Ectodermal cell (in vitro differentiated cells): Measurements from ENCODE around the gene TTC4. TPM values are rescaled to one million over a fixed set of nuclear protein-coding genes. Genes with fewer than 3 reads are reported as not detected.

Source experiments
- H3K27ac ChIP-seq: 2 replicates; pipeline ENCODE4 v1.7.0; 2013; ENCODE audit warnings: mild to moderate bottlenecking, low read depth, low read length; ENCODE audit not compliant: insufficient read depth, poor library complexity, severe bottlenecking
- H3K27me3 ChIP-seq: 2 replicates; pipeline ENCODE4 v1.7.0; 2013; ENCODE audit warnings: mild to moderate bottlenecking, low read length; ENCODE audit not compliant: insufficient read depth, control insufficient read depth, poor library complexity, severe bottlenecking
- H3K36me3 ChIP-seq: one replicate; pipeline ENCODE4 v1.7.0; 2013; ENCODE audit warnings: low read length; ENCODE audit not compliant: control insufficient read depth, insufficient read depth
- H3K4me1 ChIP-seq: one replicate; pipeline ENCODE4 v1.7.0; 2013; ENCODE audit warnings: low read length; ENCODE audit not compliant: control insufficient read depth, insufficient read depth
- H3K4me3 ChIP-seq: 2 replicates; pipeline ENCODE4 v1.7.0; 2013; ENCODE audit warnings: low read depth, low read length, control low read depth; ENCODE audit not compliant: insufficient read depth
- H3K9me3 ChIP-seq: 2 replicates; pipeline ENCODE4 v1.7.0; 2013; ENCODE audit warnings: mild to moderate bottlenecking, low read length, moderate library complexity; ENCODE audit not compliant: control insufficient read depth
- WGBS, 2 experiments: methylation state at CpG; one replicate each; pipeline ENCODE4 v1.1.7; 2013; ENCODE audit warnings: missing lambda C conversion rate in 2 of 2; 5-methylcytosine and 5-hydroxymethylcytosine counted together
- polyA plus RNA-seq, 4 experiments: library from polyadenylated mRNA; stranded (reverse); fragments of 50-300 nt; gene quantifications; one replicate each; pipeline ENCODE4 v1.2.3, GENCODE V29; 2013

TTC4 gene, protein sequence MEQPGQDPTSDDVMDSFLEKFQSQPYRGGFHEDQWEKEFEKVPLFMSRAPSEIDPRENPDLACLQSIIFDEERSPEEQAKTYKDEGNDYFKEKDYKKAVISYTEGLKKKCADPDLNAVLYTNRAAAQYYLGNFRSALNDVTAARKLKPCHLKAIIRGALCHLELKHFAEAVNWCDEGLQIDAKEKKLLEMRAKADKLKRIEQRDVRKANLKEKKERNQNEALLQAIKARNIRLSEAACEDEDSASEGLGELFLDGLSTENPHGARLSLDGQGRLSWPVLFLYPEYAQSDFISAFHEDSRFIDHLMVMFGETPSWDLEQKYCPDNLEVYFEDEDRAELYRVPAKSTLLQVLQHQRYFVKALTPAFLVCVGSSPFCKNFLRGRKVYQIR
- polyA plus RNA-seq (2013, experiment 1 of 4), result 29.7 TPM
- polyA plus RNA-seq (2013, experiment 2 of 4), result 34.7 TPM
- 23.6 TPM for polyA plus RNA-seq (2013, experiment 3 of 4)
- 26.6 TPM for polyA plus RNA-seq (2013, experiment 4 of 4)

DNA sequence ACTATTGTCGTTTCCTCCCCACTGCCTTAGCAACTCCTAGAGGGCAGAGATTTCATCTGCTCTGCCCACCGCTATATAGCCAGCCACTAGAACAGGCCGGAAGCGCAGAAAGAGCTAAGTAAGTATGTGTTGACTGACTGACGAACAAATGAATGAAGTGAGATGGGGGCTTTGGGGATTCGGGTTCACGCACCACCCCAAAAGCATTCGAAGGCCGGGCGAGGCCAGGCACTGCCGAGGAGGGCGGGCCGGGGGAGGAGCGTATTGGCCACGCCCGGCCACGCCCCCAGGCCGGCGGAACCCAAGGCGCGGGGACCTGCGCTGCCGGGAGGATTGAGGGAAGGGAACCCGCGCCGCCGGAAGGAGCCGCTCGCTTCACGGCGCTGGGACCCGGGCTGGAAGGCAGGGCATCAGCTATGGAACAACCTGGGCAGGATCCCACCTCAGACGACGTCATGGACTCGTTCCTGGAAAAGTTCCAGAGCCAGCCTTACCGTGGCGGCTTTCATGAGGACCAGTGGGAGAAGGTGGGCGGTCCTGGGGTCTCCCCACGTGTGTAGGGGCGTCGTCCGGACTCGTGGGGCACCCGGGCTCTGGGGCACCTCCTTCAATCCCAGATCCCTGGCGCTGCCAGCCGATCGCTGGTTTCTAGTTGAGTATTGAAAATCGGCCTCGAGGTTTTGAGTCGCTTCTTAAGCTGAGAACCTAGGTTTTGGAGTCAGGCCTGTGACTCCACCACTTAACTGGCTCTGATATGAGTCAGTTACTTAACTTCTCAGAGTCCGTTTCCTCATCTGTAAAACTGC is at the start of gene TTC4:
TSS of gene TTC4 (plus strand) at position 369 of the 806 bp plus-strand sequence. CDS start at position 417, 48 bp downstream.
- Histone ChIP-seq H3K4me3 (peak within 1 kb of the TSS; percentile 95), H3K4me1 (no peaks in the 10 kb centered on the region), H3K27ac (no peak within 1 kb of the TSS), H3K27me3 (peaks cover 5% of the 10 kb centered on the region), H3K9me3 (no peaks in the 10 kb centered on the region), H3K36me3 (no peaks in the 10 kb centered on the region)
- 5% methylated on average over 51 of the region's 51 CpGs for WGBS, 2 experiments

GRCh38 chr1:54666333-54666732 is 49.3 kb upstream of the TTC4 start:
- Histone ChIP-seq H3K9me3 (no peaks in the 10 kb centered on the region), H3K36me3 (no peaks in the 10 kb centered on the region), H3K27ac (no peak overlapping the region), H3K27me3 (no peaks in the 10 kb centered on the region), H3K4me1 (no peaks in the 10 kb centered on the region), H3K4me3 (no peak overlapping the region)
- 87 to 96% methylated on average over 6 of the region's 6 CpGs for WGBS, 2 experiments

DNA sequence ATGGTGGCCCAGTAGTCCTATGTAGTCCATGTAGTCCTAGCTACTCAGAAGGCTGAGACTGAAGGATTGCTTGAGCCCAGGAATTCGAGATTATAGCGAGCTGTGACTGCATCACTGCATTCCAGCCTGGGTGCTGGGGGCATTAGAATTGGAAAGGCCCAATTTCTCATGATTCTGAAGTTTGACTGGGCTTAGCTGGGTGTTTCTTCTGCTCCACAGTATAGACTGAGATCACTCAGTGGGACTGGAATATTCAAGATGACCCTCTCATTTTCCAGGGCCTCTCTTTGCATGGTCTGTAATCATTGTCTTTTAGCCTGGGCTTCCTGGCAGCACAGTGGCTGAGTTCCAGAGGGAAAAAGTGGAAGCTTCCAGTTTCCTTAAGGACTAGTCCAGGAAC is 47.9 kb upstream of the TTC4 start:
- no peaks in the 10 kb centered on the region for H3K4me1 ChIP-seq
- H3K27ac ChIP-seq, result no peak overlapping the region
- no peaks in the 10 kb centered on the region for H3K36me3 ChIP-seq
- H3K27me3 ChIP-seq, result no peaks in the 10 kb centered on the region
- no peak overlapping the region for H3K4me3 ChIP-seq
- no peaks in the 10 kb centered on the region for H3K9me3 ChIP-seq
- 84 to 87% methylated on average over 2 of the region's 2 CpGs for WGBS, 2 experiments

DNA sequence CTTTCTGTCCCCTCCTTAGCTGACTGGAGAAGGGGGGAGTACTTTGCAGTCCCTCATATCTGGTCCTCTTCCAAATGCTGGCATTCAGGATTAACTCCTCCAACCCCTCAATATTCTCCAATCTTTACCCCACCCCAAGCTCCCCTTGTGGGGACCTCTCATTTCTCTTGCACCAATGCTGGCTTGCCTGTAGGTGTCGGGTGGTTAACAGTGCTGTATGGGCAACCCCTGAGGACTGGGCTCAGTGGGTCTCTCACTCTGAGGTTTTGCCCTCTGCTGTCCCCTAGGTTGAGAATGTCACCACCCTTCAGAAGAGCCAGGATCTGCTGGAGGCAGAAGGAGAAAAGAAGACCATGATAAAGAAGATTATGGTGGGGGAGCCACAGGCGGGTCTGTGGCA is 47.1 kb upstream of the TTC4 start:
- no peaks in the 10 kb centered on the region for H3K4me1 ChIP-seq
- H3K9me3 ChIP-seq, result no peaks in the 10 kb centered on the region
- WGBS, 2 experiments, result 81 to 82% methylated on average over 2 of the region's 2 CpGs

GRCh38 chr1:54671985-54672608 is 43.6 kb upstream of the TTC4 start:
- WGBS, 2 experiments, result 38 to 41% methylated on average over 6 of the region's 6 CpGs
- Histone ChIP-seq H3K9me3 (no peaks in the 10 kb centered on the region), H3K4me1 (no peaks in the 10 kb centered on the region), H3K4me3 (no peak overlapping the region), H3K36me3 (no peaks in the 10 kb centered on the region), H3K27me3 (no peaks in the 10 kb centered on the region), H3K27ac (no peak overlapping the region)

More for the DNA sequence above, 47.1 kb upstream of the TTC4 start:
- Histone ChIP-seq H3K36me3 (no peaks in the 10 kb centered on the region), H3K27ac (no peak overlapping the region), H3K4me3 (no peak overlapping the region), H3K27me3 (no peaks in the 10 kb centered on the region)

DNA sequence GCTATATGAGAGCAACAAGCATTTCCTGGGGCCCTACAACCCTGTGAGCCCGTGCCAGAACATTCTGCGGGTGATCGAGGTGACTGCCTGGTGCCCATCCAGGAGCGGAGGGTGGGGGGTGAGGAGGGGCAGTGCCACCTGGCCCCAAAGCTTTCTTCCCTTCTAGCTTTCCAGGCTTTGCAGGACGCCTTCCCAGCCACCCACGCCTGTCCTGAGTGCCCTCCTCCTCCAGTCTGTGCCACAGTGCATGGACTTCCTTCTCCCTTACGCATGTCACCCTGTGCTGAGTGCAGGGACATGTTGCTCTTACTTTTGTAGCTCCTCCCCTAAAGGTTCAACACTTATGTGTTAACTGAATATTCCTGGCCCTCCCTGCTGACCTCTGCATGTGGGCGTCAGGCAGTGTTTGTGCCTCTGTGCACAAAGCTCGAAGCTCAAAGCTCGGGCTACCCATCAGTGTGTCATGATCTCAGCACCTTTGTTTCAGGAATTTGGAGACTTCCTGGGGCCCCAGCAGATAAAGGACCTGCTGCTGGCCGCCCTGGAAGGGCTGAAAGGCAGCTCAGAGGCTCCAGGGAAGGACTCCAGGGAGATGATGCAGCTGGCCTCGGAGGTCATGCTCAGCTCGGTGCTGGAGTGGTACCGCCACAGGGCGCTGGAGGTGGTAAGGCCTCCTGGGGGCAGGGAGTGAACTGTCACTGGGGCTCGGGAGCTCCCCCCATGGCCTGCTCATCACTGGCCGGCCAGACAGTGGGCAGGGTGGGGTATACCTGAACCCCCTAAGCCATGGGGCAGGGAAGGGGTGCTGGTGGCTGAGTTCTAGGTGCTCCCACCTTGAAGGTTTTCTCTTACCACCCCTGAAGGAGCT is 36.7 kb upstream of the TTC4 start:
- Histone ChIP-seq H3K36me3 (no peaks in the 10 kb centered on the region), H3K4me1 (peaks cover 9% of the 10 kb centered on the region), H3K4me3 (no peak overlapping the region), H3K27me3 (no peaks in the 10 kb centered on the region), H3K27ac (no peak overlapping the region), H3K9me3 (no peaks in the 10 kb centered on the region)
- 78 to 81% methylated on average over 17 of the region's 17 CpGs for WGBS, 2 experiments

GRCh38 chr1:54679706-54680105 is 36.0 kb upstream of the TTC4 start:
- Histone ChIP-seq H3K9me3 (no peaks in the 10 kb centered on the region), H3K4me1 (peaks cover 9% of the 10 kb centered on the region), H3K27ac (no peak overlapping the region), H3K27me3 (no peaks in the 10 kb centered on the region), H3K4me3 (no peak overlapping the region), H3K36me3 (no peaks in the 10 kb centered on the region)
- 91 to 92% methylated on average over 7 of the region's 7 CpGs for WGBS, 2 experiments

GRCh38 chr1:54680387-54680786 is 35.3 kb upstream of the TTC4 start:
- Histone ChIP-seq H3K36me3 (no peaks in the 10 kb centered on the region), H3K4me1 (peaks cover 9% of the 10 kb centered on the region), H3K27ac (no peak overlapping the region), H3K4me3 (no peak overlapping the region), H3K27me3 (no peaks in the 10 kb centered on the region), H3K9me3 (no peaks in the 10 kb centered on the region)
- WGBS, 2 experiments, result 85 to 91% methylated on average over 8 of the region's 8 CpGs

DNA sequence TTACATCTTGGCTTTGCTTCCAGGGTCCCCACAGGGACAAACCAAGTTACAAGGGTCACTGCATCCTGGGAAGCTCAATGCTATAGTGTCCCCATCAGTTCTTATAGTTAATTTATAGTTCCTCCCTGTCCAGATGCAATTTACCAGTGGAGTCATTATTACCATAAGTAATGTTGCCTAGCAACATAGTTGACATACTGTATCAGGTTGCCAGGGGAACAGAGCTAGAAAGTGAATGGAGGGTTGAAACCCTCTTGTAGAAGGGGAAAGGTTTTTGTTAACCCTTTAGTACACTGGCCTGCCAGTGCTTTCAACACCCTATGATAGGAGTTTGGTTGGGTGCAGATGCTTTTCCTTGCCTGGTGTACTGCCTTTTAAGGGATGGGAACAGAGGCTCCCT is 34.3 kb upstream of the TTC4 start:
- H3K27me3 ChIP-seq, result no peaks in the 10 kb centered on the region
- no peaks in the 10 kb centered on the region for H3K36me3 ChIP-seq
- H3K4me3 ChIP-seq, result no peak overlapping the region
- no peaks in the 10 kb centered on the region for H3K9me3 ChIP-seq
- peaks cover 9% of the 10 kb centered on the region for H3K4me1 ChIP-seq
- H3K27ac ChIP-seq, result no peak overlapping the region
